ENCODE data around the gene PRKCG. TPM values are rescaled to one million over a fixed set of nuclear protein-coding genes. Genes with fewer than 3 reads are reported as not detected.
A peak's percentile ranks its signal among the peaks of the same experiment; 100 is the strongest.

Gene PRKCG
- total and polyA plus RNA-seq, 2 of the 8 experiments (the other 6 are each of a cell fraction or from before 2014, with no cell fraction given): 6.1 to 10.6 TPM

DNA sequence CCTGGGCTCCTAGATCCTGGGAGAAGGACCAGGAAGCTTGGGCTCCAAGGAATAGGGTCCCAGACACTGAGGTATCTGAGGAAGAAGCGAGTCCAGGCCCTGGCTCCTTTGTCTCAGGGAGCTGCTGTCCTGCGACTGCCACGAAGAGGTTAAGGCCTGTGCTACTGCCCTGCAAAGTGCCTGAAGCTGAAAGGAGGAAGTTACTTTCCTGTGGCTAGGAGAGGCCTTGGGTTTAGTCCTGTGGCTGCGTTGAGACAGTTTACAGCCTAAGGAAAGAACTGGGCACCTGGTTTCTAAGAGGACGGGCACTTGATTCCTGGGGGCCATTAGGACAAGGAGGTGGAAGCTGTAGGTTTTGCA is 11.5 kb upstream of the PRKCG start:
- no peak overlapping the region for H2BK120ac ChIP-seq (replicated peaks; ENCODE audit: low read depth, low read length)
- no peak overlapping the region for H3K23ac ChIP-seq (ENCODE audit: insufficient read length)
- DNase-seq (ENCODE audit: low read depth in 1 of 2, low spot score in 2 of 2) (no peak), FAIRE-seq (no peak)
- H4K8ac ChIP-seq (ENCODE audit: extremely low read depth, insufficient read depth, low read length): no peak overlapping the region; the same call in 1 of the 2 replicates
- H3K79me1 ChIP-seq (ENCODE audit: low read depth, low read length): peaks cover 9% of the 10 kb centered on the region; the same call in 1 of the 2 replicates
- H3K9ac ChIP-seq (replicated peaks in 1 of 4; ENCODE audit: extremely low read depth in 1 of 4, low read depth in 3 of 4, low read length in 3 of 4): peak overlapping the region in 2 of 4 experiments; percentile 13 to 23; a peak in 3 of 7 replicates
- H2BK20ac ChIP-seq (ENCODE audit: low read length): no peak overlapping the region
- 0 out of 2 replicates have a peak overlapping the region, but pooled peaks have one; percentile 71 for H2BK5ac ChIP-seq (ENCODE audit: low read depth, low read length)
- H3K18ac ChIP-seq (ENCODE audit: extremely low read depth, low read length): no peak overlapping the region
- H3K4ac ChIP-seq (replicated peaks; ENCODE audit: insufficient read length, low read depth, low read length): no peak overlapping the region
- no peak overlapping the region for H3K56ac ChIP-seq (replicated peaks; ENCODE audit: insufficient read length, low read depth, low read length)
- peaks cover 0 to 17% of the 10 kb centered on the region in 2 experiments; a peak in 1 of 4 replicates for H3K79me2 ChIP-seq (ENCODE audit: control insufficient read depth in 1 of 2, insufficient read depth in 2 of 2, low read length in 2 of 2)
- H4K91ac ChIP-seq (replicated peaks; ENCODE audit: insufficient read length, low read length): no peak overlapping the region
- H3K23me2 ChIP-seq (ENCODE audit: low read depth, low read length): peaks cover 16% of the 10 kb centered on the region; the same call in 1 of the 2 replicates
- peaks cover 6 to 9% of the 10 kb centered on the region in 2 experiments for H4K20me1 ChIP-seq (replicated peaks in 1 of 2; ENCODE audit: control insufficient read depth in 1 of 2, insufficient read depth in 2 of 2, low read length in 2 of 2)
- no peaks in the 10 kb centered on the region for H3K9me3 ChIP-seq (ENCODE audit: insufficient read depth in 2 of 2, low read depth in 1 of 2, low read length in 1 of 2)
- ChIA-PET CTCF (ENCODE audit: partially characterized antibody) (interaction anchor here (0.8 to 3.6 kb wide), 6 partner anchors 12 to 72 kb away, joined by 3 to 12 read pairs (median 6); partner anchors contain the start of gene PRKCG), POLR2A (ENCODE audit: partially characterized antibody) (interaction anchor here (0.6 to 4.1 kb wide), 11 partner anchors 8 to 225 kb away, joined by 3 to 46 read pairs (median 5); partner anchors contain the start of gene PRKCG)
- peak overlapping the region; percentile 58 to 87 for H3K4me2 ChIP-seq (ENCODE audit: insufficient read depth in 1 of 2, low read depth in 2 of 2, low read length in 2 of 2)
- 0 out of 2 replicates have a peak overlapping the region, but pooled peaks have one; percentile 40 for H2AK5ac ChIP-seq (ENCODE audit: low read depth, low read length)
- H2AFZ ChIP-seq (ENCODE audit: low read length): no peak overlapping the region
- peak overlapping the region in 2 of 4 experiments; percentile 11 to 76; a peak in 4 of 8 replicates for H3K4me3 ChIP-seq (ENCODE audit: extremely low read depth in 1 of 4, insufficient read depth in 2 of 4, low read depth in 3 of 4, low read length in 4 of 4)
- H2BK15ac ChIP-seq (ENCODE audit: low read length): 0 out of 2 replicates have a peak overlapping the region, but pooled peaks have one; percentile 61
- WGBS, 2 experiments (ENCODE audit: extremely low coverage in 1 of 2, insufficient coverage in 1 of 2, insufficient read length in 1 of 2, insufficient replicate concordance in 2 of 2, low coverage in 1 of 2, low lambda C conversion rate in 2 of 2, missing lambda C conversion rate in 1 of 2): 92% methylated on average over 5 of the region's 5 CpGs; no CpG with 5 or more reads in 1 of the 2 experiments
- H4K5ac ChIP-seq (ENCODE audit: insufficient read length, low read depth, low read length): no peak overlapping the region
- TF ChIP-seq NRF1 (IDR thresholded peaks at IDR 0.05; ENCODE audit: low read depth, low read length): no peak
- no peak for TF ChIP-seq SP1 (IDR thresholded peaks at IDR 0.05; ENCODE audit: low read depth, low read length)
- TF ChIP-seq RBBP5 (IDR thresholded peaks at IDR 0.05; ENCODE audit: borderline replicate concordance, low read depth, low read length): no peak
- no peak for TF ChIP-seq HDAC2 (IDR thresholded peaks at IDR 0.05; ENCODE audit: borderline replicate concordance in 1 of 2, low read depth in 2 of 2, low read length in 2 of 2)
- peak overlapping the region; percentile 49; the same call in 1 of the 2 replicates for H3K27ac ChIP-seq (ENCODE audit: low read depth, low read length)
- peaks cover 0 to 11% (median 7%) of the 10 kb centered on the region in 4 experiments; a peak in 6 of 7 replicates for H3K4me1 ChIP-seq (replicated peaks in 1 of 4; ENCODE audit: control insufficient read depth in 3 of 4, insufficient read depth in 4 of 4, low read length in 3 of 4)
- peak overlapping the region; percentile 60; the same call in 1 of the 2 replicates for H2BK12ac ChIP-seq (ENCODE audit: low read depth, low read length)
- no peak overlapping the region for H3K14ac ChIP-seq (ENCODE audit: insufficient read length)
- H3K27me3 ChIP-seq (replicated peaks in 1 of 4; ENCODE audit: control insufficient read depth in 3 of 4, extremely low read depth in 1 of 4, insufficient read depth in 3 of 4, low read length in 3 of 4): no peaks in the 10 kb centered on the region
- peaks cover 7 to 24% (median 14%) of the 10 kb centered on the region in 4 experiments; a peak in 6 of 8 replicates for H3K36me3 ChIP-seq (ENCODE audit: control insufficient read depth in 2 of 4, insufficient read depth in 4 of 4, low read length in 3 of 4)
